ENCODE results near the gene OCRL. TPM values are rescaled to one million over a fixed set of nuclear protein-coding genes. Genes with fewer than 3 reads are reported as not detected.

Gene OCRL
- total RNA-seq, 1 experiment from 2014 or later: 41.4 TPM

DNA sequence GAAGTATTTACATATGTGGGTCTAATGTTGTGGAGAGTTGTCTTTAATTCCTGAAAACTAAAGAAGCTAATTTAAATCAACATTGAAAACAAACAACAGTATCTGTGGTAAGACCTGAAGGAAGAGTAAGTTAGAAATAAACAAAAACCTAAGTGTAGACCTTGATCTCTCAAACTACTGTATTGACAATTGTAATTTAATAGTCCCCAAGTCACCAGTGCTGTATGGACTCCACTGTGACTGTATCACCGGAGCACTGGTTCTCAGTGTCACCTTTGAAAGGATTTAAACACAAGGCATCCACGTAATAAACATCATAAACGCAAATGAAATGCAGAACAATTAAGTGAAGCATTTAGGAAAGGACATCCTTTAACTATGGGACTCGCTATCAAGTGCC, 46.4 kb downstream of the OCRL start:
- H4K20me1 ChIP-seq (ENCODE audit: insufficient read depth): no peaks in the 10 kb centered on the region; the same call in 1 of the 2 replicates
- no peaks in the 10 kb centered on the region for H3K27me3 ChIP-seq (ENCODE audit: insufficient read depth, low read depth)
- H3K27ac ChIP-seq: no peak overlapping the region
- TF ChIP-seq CTCF (conservative IDR thresholded peaks at IDR 0.05): no peak
- TF ChIP-seq EZH2 (IDR thresholded peaks at IDR 0.05; ENCODE audit: low read depth): no peak
- H3K79me2 ChIP-seq (ENCODE audit: low read depth): no peaks in the 10 kb centered on the region
- H3K4me1 ChIP-seq (replicated peaks; ENCODE audit: insufficient read depth): no peaks in the 10 kb centered on the region
- no peak overlapping the region for H3K4me2 ChIP-seq
- no peak overlapping the region for H2AFZ ChIP-seq
- H3K36me3 ChIP-seq (ENCODE audit: low read depth): peaks cover 51% of the 10 kb centered on the region
- no peaks in the 10 kb centered on the region for H3K9me3 ChIP-seq (ENCODE audit: insufficient read depth, low read depth)
- ChIA-PET POLR2A (ENCODE audit: unreplicated experiment) (no interaction called here), CTCF (no interaction called here)
- H3K4me3 ChIP-seq: no peak overlapping the region
- H3F3A ChIP-seq (ENCODE audit: insufficient read depth, low read depth): no peaks in the 10 kb centered on the region
- intact Hi-C loops (cut with micrococcal nuclease; ENCODE audit: unreplicated experiment): no loop called here
- no TSS peak for BruUV-seq (replicated peaks)
- no peak for DNase-seq
- no peaks in the 10 kb centered on the region for H3K9me2 ChIP-seq (ENCODE audit: insufficient read depth)

DNA sequence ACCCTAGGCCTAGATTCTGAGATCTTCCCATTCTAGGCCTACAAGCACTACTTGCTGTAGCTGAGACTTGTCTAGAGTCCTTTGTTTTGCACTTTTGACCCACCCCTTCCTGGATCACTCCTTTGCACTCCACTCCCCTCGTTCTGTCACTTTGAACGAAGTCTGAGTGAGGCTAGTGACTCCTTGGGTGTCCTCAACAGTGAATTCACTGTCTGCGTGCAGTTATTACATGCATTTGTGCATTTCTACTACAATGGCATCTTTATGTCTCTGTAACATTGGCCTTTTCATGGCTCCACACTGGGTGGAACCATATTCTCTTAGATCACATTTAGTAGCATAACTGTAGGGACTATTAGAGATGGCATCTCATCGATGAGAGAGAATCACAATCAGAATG, 50.5 kb downstream of the OCRL start:
- Histone ChIP-seq H3K4me3 (no peak overlapping the region), H3K4me2 (no peak overlapping the region), H3K36me3 (ENCODE audit: low read depth) (peaks cover 43% of the 10 kb centered on the region), H3K79me2 (ENCODE audit: low read depth) (no peaks in the 10 kb centered on the region), H3K9me2 (ENCODE audit: insufficient read depth) (no peaks in the 10 kb centered on the region), H3K9me3 (ENCODE audit: insufficient read depth, low read depth) (no peaks in the 10 kb centered on the region), H3K27me3 (ENCODE audit: insufficient read depth, low read depth) (no peaks in the 10 kb centered on the region), H2AFZ (no peak overlapping the region), H3K27ac (no peak overlapping the region), H3F3A (ENCODE audit: insufficient read depth, low read depth) (peaks cover 10% of the 10 kb centered on the region), H3K4me1 (replicated peaks; ENCODE audit: insufficient read depth) (peaks cover 19% of the 10 kb centered on the region), H4K20me1 (ENCODE audit: insufficient read depth) (no peaks in the 10 kb centered on the region)
- ChIA-PET POLR2A (ENCODE audit: unreplicated experiment) (no interaction called here), CTCF (interaction anchor here (0.6 kb wide), 1 partner anchor 69 kb away, joined by 6 read pairs; no protein-coding TSS in a partner anchor)
- BruUV-seq (replicated peaks): no TSS peak
- intact Hi-C loops (cut with micrococcal nuclease; ENCODE audit: unreplicated experiment): no loop called here
- no peak for DNase-seq
- TF ChIP-seq EZH2 (IDR thresholded peaks at IDR 0.05; ENCODE audit: low read depth): no peak
- no peak for TF ChIP-seq CTCF (conservative IDR thresholded peaks at IDR 0.05)

- ChIA-PET CTCF (no interaction called here), POLR2A (ENCODE audit: unreplicated experiment) (no interaction called here)
- intact Hi-C loops (cut with micrococcal nuclease; ENCODE audit: unreplicated experiment): no loop called here
- DNase-seq: peak; percentile 35 to 46
- Histone ChIP-seq H3K27ac (peak overlapping the region; percentile 35), H3K36me3 (ENCODE audit: low read depth) (peaks cover 24% of the 10 kb centered on the region; the same call in 1 of the 2 replicates), H3K4me1 (replicated peaks; ENCODE audit: insufficient read depth) (peaks cover 19% of the 10 kb centered on the region), H3F3A (ENCODE audit: insufficient read depth, low read depth) (peaks cover 10% of the 10 kb centered on the region), H4K20me1 (ENCODE audit: insufficient read depth) (no peaks in the 10 kb centered on the region), H3K27me3 (ENCODE audit: insufficient read depth, low read depth) (no peaks in the 10 kb centered on the region), H2AFZ (no peak overlapping the region), H3K9me2 (ENCODE audit: insufficient read depth) (no peaks in the 10 kb centered on the region), H3K9me3 (ENCODE audit: insufficient read depth, low read depth) (no peaks in the 10 kb centered on the region), H3K4me2 (peak overlapping the region; percentile 23; the same call in 1 of the 2 replicates), H3K4me3 (no peak overlapping the region), H3K79me2 (ENCODE audit: low read depth) (no peaks in the 10 kb centered on the region)
- no TSS peak for BruUV-seq (replicated peaks)
- TF ChIP-seq CTCF (conservative IDR thresholded peaks at IDR 0.05) (no peak), EZH2 (IDR thresholded peaks at IDR 0.05; ENCODE audit: low read depth) (no peak)
Measured at GRCh38 chrX:129593137-129593536, 53.1 kb downstream of the OCRL start.
